NCI-H146 treated with DMSO at 0.1 percent for 48 hours (cell line): ENCODE results near the gene FAM83B.
"Not testable (repeated sequence)": the region's sequence is repeated elsewhere in the genome, so short reads cannot be mapped to it uniquely, and the experiment has no call there.

Experiments
- DNase-seq: peaks from one replicate; lab custom pipeline; 2025; ENCODE audit not compliant: unreplicated experiment; lab: John Stamatoyannopoulos, UW

Gene FAM83B

DNA sequence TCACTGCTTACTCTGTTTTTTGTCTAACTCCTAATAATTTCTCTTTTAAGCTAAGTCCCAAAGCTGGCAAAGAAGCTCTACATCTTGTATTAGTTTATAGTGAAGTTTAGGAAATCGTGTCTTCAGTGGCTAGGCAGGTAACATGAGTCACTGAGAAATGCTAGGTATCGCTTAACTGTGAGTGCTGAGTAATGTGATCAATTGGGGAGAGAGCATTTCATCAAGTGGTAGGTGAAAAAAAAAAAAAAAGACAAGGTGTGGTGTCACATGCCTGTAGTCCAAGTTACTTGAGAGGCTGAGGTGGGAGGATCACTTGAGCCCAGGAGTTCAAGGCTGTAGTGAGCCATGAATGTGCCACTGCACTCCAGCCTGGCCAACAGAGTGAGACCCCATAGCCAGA, 125.3 kb downstream of the FAM83B start:
- no peak for DNase-seq

DNA sequence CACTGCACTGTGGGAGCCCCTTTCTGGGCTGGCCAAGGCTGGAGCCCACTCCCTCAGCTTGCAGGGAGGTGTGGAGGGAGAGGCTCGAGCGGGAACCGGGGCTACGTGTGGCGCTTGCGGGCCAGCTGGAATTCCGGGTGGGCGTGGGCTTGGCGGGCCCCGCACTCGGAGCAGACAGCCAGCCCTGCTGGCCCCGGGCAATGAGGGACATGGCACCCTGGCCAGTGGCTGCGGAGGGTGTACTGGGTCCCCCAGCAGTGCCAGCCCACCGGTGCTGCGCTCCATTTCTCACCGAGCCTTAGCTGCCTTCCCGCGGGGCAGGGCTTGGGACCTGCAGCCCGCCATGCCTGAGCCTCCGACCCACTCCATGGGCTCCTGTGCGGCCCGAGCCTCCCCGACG, 132.6 kb downstream of the FAM83B start:
- DNase-seq = not testable (repeated sequence)

DNA sequence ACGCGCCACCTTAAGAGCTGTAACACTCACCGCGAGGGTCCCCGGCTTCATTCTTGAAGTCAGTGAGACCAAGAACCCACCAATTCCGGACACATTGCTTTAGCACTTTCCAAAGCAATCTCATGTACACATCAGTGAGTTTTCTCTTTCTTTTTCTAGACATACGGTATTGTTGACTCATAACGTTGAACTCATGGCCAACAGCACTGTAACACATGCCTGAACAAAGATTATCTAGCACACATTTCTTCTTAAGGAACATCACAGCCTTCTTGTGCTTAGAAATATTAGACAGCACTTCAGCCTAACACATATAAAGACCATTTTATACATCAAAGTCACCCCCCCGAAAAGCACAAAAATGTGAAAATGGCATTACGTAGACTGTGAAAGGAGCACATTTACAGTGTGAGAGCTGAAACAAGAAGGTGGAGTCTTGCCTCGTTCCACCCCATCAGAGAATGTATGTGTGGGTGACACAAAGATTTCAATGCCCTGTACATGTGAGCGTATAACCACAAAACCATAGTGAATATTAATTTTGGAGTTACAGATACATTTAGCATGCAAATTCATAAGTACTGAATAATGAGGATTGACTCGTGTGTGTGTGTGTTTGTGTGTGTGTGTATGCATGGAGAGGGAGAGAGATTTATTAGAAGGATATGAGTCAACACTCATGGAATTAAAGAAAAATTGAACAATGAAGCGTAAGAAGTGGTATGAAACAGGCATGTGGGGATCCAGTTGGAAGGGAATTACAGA, 134.1 kb downstream of the FAM83B start:
- no peak for DNase-seq

GRCh38 chr6:54981276-54981609, 134.7 kb downstream of the FAM83B start:
- DNase-seq = no peak

- DNase-seq = no peak
These were observed 135.1 kb downstream of the FAM83B start for GRCh38 chr6:54981647-54982046.

DNA sequence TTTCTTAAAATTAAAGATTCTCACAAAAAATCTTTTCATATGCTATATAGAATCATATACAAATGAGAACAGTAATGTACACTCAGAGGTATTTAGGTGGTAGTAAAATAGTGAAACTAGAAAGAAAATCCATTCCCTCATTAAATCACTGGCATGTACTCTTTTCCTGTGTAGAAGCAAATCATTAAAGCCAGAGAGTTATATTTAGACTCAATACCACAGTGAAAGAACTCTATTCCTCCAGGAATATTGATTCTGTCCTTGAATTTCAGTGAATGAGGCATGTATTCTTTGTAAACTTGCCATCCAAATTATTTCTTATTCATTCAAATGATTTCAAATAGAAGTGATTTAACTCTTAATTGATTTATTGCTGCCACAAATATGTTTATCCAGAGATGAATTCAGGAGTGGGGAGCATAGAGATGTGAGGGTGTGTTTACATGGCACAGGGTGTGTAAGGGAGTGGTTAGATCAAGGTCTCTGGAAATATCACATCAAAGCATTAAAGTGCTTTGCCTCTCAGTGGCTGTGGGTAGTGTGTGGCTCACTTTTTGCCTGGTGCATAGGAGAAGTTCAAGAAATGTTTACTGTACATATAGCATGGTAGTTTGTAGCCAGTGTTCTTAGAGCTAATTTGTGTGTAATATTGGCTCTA, 141.2 kb downstream of the FAM83B start:
- DNase-seq = no peak

DNA sequence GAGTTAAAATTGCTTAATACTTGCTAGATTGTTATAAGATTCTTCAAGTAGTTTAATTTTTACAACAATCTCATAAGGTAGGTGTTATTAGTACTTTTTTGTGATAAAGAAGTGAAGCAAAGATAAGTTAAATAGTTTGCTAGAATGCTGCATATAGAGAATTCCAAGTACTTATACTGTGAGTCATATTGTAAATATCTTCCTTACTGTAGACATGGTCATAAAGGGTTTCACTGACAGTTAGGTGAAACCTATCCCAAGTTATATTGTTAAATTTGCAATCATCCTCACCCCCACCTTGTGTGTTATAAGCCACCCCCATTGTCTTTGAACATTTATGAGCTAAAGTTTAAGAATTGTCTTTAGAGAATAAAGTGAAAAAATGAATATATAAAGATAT, 142.0 kb downstream of the FAM83B start:
- DNase-seq = no peak

DNA sequence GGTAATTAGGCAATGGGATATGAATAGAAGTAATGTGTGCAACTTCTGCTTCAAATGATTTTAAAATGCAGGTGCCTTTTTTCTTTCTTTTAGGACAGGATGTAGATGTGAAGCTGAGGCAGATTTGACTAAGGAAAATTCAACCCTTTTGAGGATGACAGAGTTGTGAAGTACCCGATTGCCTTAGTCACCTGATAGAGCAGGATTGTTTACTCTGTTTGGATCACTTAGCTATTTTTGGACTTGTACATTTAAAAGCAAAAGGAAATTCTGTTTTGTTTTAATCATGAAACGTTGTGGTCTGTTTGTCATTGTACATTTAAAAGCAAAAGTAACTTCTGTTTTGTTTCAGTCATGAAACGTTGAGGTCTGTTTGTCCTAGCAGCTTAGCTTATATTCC, 143.4 kb downstream of the FAM83B start:
- DNase-seq = no peak
